ENCODE measurements around the gene CCDC85A.

DNA sequence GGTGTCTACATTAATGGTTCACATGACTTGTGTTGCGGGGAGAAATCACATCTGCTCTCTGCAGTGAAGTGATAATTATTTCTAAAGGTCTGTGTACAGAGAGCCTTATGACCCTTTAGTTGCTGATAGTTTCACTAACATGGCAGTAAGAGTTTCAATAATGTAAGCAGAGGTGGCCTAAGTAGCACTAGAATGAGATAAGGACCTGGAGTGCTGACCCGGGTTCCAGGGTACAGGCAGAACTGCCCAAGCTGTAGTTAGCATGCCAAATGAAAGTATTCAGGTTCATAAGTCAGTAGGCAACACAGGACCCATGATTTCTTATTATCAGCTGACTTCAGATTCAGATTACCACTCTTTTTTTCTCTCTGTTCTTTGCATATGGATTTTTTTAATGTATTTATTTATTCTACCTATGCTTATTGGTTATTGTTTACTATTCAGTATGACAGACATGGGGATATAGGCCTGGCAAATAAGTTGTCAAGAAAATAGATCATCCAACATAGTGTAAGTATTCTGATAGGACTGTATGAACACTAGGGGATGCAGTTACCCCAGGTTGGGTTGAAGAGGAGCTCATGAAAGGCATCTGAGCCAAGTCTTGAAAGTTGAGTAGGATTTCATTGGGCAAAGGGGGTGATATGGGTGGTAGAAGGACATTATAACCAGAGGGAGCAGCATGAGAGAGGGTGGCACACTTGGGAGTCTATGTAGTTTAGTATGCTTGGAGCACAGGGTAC lies 105.2 kb downstream of the CCDC85A start:
- TF ChIP-seq, protein P1, sequence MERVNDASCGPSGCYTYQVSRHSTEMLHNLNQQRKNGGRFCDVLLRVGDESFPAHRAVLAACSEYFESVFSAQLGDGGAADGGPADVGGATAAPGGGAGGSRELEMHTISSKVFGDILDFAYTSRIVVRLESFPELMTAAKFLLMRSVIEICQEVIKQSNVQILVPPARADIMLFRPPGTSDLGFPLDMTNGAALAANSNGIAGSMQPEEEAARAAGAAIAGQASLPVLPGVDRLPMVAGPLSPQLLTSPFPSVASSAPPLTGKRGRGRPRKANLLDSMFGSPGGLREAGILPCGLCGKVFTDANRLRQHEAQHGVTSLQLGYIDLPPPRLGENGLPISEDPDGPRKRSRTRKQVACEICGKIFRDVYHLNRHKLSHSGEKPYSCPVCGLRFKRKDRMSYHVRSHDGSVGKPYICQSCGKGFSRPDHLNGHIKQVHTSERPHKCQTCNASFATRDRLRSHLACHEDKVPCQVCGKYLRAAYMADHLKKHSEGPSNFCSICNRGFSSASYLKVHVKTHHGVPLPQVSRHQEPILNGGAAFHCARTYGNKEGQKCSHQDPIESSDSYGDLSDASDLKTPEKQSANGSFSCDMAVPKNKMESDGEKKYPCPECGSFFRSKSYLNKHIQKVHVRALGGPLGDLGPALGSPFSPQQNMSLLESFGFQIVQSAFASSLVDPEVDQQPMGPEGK (CRISPR knock-in tag; IDR thresholded peaks at IDR 0.05; ENCODE audit: borderline replicate concordance), result no peak
- no peak for TF ChIP-seq ZNF565 (CRISPR knock-in tag; conservative IDR thresholded peaks at IDR 0.05; ENCODE audit: low read depth)
- TF ChIP-seq ZFP3 (CRISPR knock-in tag; IDR thresholded peaks at IDR 0.05), result no peak
- no peak for TF ChIP-seq ZFP30 (CRISPR knock-in tag; IDR thresholded peaks at IDR 0.05)

Data from SK-N-SH treated with all-trans-retinoic acid at 6 μM for 48 hours (cell line).